Activated naive CD4-positive, alpha-beta T cell (primary cell): ENCODE data around the gene CNTNAP2.

Experiments
- DNase-seq, 4 experiments: peaks; one replicate each; lab custom pipeline; 2025; lab: John Stamatoyannopoulos, UW

The CNTNAP2 gene

DNA sequence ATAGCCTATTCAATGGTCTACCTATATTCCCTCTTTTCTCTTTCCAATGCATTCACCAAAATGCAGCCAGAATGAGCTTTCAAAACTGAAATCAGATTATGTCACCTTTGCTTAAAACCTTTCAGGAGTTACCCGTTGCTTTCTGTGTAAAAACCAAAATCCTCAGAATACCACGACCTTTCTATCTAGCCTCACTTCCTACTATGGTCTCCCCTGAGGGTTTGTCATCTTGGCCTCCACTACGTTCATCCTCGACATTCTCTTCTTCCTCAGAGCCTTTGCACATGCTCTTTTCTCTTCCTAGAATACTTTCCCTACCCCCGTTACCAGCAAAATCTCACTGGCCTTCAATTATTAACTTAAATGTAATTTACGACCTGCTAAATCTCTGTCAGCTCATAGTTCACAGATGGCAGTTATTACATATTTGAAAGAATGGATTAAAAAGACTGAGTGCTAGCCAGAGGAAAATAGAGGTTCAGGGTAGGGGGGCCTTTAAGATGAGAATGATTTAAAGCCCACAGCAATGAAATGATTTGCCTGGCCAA lies 2093.1 kb downstream of the CNTNAP2 start:
- no peak for DNase-seq

DNA sequence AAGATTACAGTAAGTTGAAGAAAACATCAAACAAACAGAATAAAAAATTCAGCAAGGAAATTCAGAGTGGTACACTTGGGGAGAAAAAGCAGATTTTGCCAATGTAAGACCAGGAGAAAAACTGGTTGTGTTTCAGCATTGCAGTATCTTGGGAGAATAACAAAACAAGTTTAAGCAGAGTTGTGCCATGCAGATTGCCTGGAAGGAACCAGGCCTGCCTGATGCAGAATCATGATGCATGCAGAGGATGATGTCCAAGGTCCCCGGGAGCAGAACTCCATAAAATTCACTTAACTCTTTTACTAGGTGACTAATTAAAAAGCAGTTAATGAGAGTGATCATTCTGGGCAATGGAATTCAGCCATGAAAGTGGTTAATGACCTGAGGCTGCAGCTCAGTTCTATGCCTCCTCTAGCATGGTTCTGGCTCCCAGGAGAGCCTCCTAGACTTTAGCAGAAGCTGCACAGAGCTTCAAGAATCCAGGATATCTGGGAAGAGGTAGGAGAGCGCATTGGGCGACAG lies 2094.3 kb downstream of the CNTNAP2 start:
- DNase-seq, result no peak

DNA sequence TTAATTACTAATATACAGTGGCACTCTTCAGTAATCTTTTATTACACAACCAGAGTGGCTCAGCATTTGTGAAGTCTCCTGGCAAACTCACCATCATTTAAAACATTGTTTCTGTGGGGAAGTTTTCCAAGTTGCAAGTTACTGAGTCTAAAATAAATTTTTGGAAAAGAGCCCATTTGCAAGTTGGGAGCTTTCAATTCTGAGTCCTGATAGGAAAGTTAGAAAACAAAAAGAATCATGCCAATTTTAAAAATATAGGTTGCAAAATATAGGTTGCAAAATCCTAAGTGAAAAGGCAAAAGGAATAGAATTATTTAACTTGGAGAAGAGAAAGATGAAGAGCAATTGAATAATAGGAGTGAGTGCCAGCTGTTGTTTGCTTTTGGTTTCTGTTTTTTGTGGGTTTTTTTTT lies 2095.1 kb downstream of the CNTNAP2 start:
- DNase-seq, result no peak

DNA sequence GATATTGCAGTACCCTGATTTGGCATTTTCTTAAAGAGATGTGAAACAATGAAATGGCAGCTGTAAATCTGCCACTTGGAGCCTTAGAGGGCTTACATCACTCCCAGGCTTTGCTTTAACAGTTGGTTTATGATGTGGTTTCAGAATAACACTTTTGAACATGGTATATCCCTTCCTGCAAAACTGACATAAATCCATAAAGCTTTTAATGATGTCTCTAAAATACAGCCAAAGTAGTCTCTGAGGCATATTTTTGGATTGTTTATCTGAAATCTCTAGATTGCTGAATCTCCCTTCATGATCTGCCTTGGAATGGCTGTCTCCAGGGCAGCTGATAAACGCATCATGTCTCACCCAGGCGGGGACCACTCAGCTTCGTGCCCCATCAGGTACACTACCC lies 2096.1 kb downstream of the CNTNAP2 start:
- DNase-seq, result no peak

DNA sequence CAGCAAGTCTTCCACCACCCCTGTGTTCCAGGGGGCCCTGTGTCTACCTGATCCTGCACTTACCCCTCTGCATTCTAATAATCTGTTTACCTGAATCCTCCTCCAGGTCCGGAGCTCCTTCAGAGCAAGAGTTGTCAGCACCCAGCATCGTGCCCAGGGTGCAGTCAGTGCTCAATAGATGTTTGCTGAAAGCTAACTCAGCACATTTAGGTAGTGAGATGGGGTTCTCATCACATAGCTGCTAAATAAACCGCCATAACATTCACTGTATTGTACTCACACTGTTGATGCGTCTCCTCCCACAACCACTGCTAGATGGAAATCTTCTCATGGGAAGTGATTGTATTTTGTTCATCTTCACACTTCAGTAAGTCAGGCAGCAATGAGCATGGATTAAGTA lies 2097.5 kb downstream of the CNTNAP2 start:
- no peak for DNase-seq

DNA sequence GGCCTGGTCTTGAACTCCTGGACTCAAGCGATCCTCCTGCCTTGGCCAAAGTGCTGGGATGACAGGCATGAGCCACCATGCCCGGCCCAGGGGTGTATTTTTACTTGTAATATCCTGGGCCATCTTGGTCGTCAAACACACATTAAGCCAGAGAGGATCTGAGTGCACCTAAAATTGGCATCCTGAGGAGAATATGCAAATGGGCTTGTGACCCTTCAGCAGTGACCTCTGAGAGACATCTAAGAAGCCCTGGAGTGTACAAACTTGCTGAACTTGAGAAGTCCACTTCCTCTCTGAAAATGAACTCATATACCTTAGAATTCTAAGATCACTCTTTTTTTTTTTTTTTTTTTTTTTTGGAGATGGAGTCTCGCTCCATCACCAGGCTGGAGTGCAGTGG lies 2102.0 kb downstream of the CNTNAP2 start:
- no peak for DNase-seq

DNA sequence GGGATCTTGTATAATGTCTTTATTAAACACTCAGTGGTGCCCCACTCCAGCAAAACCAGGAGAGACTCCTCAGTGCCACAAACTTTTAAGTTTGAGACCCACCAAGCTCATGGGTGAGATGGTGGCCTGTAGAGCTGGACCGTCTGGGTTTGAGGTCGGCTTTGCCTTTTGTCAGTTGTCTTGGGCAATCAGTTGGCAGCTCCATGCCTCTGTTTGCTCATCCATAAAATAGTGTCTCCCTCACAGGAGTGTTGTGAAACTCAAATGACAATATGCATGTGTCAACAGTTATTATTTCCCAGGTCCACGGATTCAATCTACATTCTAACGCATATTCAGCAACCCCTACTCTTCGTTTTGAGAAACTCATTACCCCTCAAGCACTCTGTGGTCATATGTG lies 2106.1 kb downstream of the CNTNAP2 start:
- no peak for DNase-seq

DNA sequence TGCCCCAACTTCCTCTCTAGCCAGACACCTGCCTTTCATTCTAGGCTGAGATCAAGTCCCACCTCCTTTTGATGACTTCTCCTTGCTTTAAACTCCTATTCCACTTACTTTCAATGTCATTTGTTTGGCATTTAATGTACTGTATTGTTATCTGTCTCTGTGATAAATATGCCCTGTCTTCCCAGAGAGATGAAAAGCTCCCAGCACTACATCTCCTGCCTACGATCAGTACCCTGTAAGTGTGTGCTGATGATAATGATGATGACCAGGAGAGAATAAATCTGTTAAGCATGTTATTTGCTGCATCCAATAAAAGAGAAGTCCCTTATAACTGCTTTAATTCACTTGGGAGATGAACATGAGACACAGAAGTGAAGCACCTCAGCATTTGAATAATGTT lies 2106.6 kb downstream of the CNTNAP2 start:
- no peak for DNase-seq

DNA sequence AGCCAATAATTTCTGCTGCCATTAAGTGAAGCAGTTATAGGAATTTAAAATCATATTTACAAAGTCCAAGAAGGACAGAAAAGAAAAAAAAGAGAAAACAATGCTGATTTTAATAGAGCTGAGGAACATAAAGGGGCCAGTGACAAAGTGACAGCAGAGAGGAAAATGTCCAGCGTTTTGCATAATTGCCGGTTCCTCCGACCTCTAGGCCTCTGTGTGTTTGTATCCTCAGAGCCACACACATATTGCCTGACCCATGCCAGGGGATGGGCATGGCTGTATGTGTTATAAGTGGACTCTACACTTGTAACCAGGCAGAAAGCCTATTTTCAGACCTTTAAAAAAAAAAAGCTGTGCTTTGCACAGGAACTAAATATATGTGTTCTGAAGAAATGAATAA lies 2107.1 kb downstream of the CNTNAP2 start:
- no peak for DNase-seq

DNA sequence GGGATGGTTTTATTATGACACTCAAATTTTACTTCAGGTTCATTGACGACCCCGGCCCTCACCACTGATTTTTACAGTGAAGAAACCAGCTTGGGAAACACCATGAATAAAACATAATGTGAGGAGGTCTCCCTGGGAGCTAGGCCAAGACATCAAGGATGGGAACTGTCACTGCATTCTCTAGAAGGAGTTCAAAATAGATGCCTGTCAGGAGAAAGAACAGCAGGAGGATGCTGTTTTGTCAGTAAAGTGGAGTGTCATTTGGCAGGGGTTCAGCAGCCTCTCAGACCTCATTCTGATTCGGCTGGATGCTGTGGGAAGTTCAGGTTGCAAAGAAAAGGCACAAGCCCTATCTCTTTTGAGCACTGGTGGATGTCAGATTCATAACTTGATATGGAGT lies 2113.7 kb downstream of the CNTNAP2 start:
- DNase-seq, result no peak

DNA sequence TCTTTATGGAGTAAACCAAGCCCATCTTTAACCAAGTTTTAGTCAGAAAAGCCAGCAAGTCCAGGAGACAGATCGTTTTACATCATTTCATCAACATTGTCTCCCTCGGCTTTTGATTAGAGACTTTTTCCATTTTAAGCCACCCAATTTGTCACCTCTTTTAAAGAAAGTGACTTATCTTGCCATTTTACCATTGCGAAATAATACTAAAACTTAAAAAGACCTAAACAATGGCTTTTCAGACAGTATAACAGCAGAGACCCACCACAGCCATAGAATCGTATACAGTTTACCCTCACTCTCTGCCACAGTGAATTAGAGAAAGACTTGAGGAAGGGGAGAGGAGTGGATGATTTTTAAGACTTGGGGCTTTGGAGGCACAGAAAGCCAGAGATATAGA lies 2114.3 kb downstream of the CNTNAP2 start:
- no peak for DNase-seq

DNA sequence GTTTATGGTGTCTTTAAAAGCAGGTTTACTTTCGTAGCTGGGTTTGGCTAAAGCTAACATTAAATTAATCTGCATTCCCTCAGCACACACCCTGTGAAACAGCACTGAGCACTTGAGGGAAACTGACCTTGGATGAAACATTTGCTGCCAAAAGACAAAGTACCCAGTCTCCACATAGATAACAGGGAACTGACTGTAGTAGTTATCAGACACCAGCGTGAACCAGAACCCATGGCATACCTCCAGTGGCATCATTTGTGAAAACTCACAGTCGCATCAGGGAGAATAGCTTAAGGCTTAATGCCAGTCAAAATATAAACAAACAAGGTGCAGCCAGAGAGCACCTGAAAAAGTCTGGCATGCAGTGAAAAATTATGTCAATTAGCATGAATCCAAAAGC lies 2116.2 kb downstream of the CNTNAP2 start:
- DNase-seq, result no peak

DNA sequence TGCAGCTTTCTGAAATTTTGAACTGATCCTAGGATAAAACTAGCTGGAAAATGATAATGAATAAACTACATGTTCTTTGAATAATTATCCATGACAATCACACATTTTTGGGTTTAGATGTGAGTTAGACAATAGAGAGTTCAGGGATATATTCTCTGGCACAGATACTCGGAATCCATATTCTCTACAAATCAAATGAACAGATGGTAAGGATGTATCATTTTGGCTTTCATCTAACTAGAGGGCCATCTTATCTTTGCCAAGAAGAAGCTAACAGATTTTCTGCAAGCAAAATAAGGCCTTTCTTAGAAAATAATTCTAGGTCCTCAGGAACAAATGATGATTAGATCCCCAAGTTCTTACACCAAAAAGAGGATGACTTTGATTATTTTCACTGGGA lies 2118.1 kb downstream of the CNTNAP2 start:
- no peak for DNase-seq

DNA sequence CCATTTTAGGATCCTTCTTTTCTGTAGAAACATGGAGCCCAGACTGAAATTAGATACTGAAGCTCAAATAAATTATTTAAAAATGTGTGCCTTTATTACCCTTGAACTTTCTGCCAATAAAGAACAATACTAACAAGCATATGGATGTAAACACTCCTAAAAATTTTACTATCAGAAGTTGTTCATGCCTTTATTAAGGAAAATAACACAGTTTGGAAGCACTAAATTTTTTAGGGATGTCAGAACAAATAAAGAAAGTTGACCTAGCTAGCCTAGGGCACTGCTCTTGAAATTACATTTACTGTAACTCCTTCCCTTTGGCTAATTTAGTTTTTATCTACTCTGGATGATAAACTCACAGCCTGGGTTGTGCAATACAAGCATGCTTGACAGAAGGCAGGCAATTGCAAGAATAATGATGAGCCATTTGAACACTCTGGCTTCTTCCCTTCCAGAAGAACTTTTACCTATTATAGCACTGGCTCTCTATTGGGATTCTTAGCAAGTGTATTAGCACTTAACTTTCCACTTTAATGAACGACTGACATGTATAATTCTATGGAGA lies 2122.2 kb downstream of the CNTNAP2 start:
- no peak for DNase-seq

DNA sequence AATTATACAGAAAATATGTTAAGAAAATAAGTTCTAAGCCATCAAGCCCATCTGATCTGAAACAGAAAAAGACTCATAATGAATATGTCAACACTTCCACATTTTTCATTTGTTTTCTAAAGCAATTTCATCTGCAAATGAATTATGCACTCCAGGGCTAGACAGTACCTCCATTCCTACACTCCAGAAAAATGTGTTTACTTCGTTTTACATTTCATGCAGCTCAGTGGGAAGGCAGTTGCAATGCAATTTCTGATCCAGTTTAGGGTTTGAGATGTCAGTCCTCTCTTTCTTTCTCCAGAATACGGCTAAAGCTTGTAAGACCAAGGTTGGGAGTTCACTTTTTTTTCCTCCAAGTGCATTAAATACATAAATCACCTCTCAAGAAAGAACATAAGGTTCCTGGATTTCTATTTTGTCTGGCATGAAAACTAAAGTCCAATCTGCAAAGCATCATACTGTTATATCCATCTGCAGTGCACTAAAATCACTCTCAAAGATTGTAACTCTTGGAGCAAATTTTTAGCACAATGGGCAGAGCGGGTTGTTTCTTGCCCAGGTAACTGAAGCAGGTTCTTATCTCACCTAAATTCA lies 2125.2 kb downstream of the CNTNAP2 start:
- no peak for DNase-seq

DNA sequence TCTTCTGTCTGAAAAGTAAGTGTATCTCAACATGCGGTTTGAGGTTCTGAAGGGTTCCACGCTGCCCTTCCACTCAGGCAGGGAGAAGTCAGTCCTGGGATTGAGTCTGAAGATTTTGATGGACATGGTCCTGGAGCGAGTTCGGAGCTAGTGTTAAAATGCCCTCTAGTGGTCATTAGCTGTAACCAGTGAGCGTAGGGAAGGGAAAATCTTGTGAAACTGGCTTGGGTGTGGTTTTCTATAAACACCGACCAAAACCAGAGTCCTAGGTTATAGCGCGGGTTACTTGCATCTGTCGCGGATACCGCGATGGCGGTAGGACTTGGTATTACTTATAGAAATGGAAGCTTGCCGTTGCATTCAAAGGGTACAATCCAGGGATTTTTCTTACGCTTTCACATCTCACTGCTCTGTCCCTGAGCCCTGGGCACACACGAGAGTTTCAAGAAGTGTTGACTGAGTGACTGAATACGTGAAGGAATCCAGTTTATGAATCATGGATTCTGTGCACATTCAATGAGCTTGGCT lies 2125.8 kb downstream of the CNTNAP2 start:
- DNase-seq, result no peak

DNA sequence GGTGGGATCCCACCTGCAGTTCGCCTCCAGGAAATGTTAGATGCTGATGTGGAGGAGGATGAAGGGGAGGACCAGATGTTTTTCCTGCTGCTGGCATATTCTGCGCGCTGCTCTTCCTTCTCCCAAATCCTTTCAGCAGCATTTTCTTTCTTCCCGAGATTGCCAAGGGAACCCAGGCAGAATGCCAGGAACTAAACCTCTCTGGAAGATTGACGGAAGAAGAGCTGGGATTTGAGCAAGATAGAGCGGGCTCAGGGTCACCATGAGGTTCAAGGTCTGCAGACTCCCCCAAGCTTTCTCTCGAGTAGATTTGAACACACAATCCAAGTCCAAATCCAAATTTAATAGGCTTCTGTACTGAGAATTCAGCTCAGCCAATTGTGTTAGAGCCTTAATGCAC lies 2128.8 kb downstream of the CNTNAP2 start:
- no peak for DNase-seq

DNA sequence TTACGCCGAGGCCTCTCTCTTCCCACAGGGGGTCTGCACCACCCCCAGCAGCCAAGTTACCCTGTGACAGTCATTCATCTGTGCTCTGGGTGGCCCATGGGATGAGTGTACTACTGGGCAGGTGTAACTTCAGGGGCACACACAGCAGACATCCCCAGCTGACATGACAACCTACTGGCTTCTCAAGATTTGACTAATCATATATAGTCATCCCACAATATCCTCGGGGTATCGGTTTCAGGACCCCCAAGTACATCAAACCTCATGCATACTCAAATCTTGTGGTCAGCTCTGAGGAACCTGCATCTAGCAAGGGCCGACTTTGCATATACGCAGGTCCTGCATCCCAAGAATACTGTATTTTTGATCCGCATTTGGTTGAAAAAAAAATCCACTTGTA lies 2137.0 kb downstream of the CNTNAP2 start:
- no peak for DNase-seq

DNA sequence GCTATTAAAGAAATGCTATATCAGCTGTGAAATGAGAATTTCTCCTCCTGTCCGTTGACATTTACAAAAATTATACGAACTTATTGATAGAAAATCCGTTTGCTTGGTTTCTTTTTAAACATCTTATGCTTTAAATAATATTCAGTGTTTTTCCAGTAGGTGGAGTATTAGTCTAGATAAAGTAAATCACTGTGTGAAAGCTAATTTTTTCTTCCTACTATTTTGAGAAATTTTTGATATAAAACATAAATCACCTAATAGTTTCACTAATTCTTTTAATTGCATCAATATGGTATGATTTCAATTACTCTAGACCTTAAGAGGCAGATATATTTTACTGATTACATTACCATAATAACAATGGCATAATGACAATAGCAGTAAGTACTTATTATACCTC lies 2138.7 kb downstream of the CNTNAP2 start:
- no peak for DNase-seq

DNA sequence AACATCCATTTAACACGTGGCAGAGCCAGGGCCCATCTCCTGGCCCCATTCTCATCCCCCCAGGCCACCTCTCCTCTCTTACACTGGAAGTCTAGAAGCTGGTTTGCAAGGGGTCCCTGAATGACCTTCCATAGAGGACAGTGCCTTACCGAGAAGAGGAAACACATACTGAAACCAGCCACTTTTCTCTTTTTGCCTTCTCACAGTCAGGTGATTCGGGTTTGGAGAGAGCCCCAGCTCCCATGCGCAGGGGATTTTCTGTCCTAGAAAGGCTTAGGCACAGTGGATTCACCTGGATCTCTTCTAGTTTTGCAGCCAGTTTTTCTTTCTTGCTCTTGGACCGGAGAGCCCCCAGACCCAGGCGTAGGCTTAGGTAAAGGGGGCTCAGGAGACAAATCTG lies 2139.8 kb downstream of the CNTNAP2 start:
- no peak for DNase-seq

DNA sequence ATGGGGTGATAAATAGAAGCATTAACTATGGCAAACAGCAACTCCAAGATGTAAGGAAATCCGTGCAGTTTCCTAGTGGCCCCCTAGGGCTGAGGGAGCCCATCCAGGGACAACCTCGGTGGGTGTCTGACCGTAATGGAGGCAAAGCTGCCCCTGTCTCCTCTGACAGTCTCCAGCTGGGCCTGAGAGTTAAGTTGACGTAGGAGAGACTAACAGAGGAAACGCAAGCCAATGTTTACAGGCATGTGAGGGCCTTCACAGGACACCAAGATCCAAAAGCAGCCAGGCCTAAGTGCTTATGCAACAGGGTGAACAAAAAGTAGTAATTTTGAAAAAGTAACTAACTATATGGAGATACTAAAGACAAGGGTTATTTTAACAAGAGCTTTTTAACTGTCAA lies 2144.0 kb downstream of the CNTNAP2 start:
- DNase-seq, result no peak

DNA sequence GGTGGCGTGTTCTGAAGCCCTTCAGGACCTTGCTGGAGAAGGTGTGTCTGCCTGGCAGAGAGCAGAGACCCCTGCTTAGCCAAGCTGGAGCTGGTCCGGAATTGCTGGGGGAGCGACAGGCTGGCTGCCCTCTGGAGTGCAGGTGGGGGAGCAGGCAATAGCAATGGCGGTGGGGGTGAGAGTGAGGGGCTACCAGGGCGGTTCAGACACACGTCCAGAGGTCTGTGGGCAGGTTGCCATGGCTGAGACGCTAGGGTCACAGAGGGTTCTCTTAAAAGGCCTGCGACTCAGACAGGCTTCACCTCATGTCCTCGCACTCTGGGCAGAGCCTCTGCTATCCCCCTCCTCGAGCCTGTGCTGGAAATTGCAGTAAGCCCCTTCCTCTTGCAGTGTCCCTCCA lies 2144.9 kb downstream of the CNTNAP2 start:
- no peak for DNase-seq

DNA sequence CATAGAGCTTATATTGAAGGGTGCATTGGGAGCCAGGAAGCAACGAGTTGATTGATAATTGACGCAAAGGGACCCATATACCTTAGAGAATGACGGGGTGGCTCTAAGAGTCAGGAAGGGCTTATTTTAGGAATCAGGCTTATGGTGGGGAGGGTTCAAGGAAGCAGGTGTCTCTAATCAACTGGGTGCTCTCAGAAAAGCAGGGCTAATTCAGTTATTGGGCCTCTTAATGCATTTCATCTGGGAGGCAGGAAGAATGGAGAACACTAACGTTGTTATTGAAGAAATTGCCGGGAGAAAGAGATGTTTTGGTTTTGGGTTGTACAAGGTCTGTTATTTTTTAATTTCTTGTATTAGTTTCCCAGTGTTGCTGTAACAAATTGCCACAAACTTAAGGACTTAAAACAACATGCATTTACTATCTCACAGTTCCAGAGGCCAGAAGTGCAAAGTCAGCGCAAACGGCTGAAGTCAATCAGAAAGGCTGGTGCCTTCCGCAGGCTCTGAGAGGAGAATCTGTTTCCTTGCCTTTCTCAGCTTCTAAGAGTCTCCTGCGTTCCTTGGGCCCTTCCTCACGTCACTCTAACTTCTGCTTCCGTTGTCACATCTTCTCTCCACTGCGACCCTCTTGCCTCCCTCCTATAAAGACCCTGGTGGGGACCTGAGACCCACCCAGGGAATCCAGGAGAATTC lies 2145.5 kb downstream of the CNTNAP2 start:
- no peak for DNase-seq
